ENCODE results near the gene ENOX1.

DNA sequence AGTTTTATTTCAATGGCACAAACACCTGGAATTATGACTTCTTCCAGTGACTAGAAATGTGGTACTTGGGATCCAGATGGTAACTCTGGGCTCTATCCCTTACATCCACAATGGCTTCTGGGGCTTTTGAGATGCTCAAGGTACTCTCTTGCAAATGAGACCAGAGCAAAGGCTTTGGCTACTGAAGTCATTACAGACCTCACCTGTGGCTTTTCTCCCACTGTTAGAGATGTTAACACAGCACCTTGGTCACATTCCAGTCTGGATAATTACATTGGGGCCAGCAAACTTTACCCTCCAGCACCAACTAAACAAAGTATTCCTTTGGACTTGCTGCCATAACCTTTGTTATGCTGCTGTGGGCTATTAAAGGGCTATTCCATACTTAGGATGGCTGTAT lies 6.1 kb downstream of the ENOX1 start:
- TF ChIP-seq, protein P1, sequence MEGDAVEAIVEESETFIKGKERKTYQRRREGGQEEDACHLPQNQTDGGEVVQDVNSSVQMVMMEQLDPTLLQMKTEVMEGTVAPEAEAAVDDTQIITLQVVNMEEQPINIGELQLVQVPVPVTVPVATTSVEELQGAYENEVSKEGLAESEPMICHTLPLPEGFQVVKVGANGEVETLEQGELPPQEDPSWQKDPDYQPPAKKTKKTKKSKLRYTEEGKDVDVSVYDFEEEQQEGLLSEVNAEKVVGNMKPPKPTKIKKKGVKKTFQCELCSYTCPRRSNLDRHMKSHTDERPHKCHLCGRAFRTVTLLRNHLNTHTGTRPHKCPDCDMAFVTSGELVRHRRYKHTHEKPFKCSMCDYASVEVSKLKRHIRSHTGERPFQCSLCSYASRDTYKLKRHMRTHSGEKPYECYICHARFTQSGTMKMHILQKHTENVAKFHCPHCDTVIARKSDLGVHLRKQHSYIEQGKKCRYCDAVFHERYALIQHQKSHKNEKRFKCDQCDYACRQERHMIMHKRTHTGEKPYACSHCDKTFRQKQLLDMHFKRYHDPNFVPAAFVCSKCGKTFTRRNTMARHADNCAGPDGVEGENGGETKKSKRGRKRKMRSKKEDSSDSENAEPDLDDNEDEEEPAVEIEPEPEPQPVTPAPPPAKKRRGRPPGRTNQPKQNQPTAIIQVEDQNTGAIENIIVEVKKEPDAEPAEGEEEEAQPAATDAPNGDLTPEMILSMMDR (optimal IDR thresholded peaks at IDR 0.05 in 1 of 3, IDR thresholded peaks at IDR 0.05 in 1 of 3, conservative IDR thresholded peaks at IDR 0.05 in 1 of 3; ENCODE audit: extremely low read depth in 1 of 3, insufficient read depth in 2 of 3, low read length in 3 of 3) = no peak
- TF ChIP-seq EZH2 (IDR thresholded peaks at IDR 0.05; ENCODE audit: low read length) = no peak

Data from keratinocyte (primary cell).